ENCODE data around the gene MGRN1.

- TF ChIP-seq POLR2AphosphoS5 (IDR thresholded peaks at IDR 0.05; ENCODE audit: borderline replicate concordance, low read depth, low read length) (no peak), EZH2 (IDR thresholded peaks at IDR 0.05) (no peak)
These were observed 62.8 kb downstream of the MGRN1 start for GRCh38 chr16:4687416-4687815.
